Smooth muscle cell of the coronary artery (primary cell): ENCODE data around the gene ELAC1. TPM values are rescaled to one million over a fixed set of nuclear protein-coding genes. Genes with fewer than 3 reads are reported as not detected.

Experiments
- total RNA-seq: library from RNA; depleted of rRNA; stranded (reverse); fragments of >200 nt; gene quantifications from 2 replicates; pipeline ENCODE4 v1.2.3, GENCODE V29; 2014; ENCODE audit warnings: low replicate concordance

Gene ELAC1
- total RNA-seq = 2.3 and 5.8 TPM in 2 replicates

GRCh38 chr18:50967714-50968661 lies at the start of gene ELAC1:
ELAC1 (plus strand) TSS chr18:50968040; CDS start chr18:50974405, 6,365 bp downstream.

GRCh38 chr18:51029694-51030536 lies 62.1 kb downstream of the ELAC1 start, which contains the start of gene SMAD4:
SMAD4 (plus strand) TSS chr18:51030213; CDS start chr18:51047047, 16,834 bp downstream.

Other genes starting within 250 kb of the ELAC1 start
- gene MRO, start 148.0 kb upstream of the ELAC1 start, total RNA-seq = not detected in 2 replicates
- gene ME2, start 88.9 kb upstream of the ELAC1 start, total RNA-seq = 18.1 and 29.0 TPM in 2 replicates
- gene SMAD4, start 62.2 kb downstream of the ELAC1 start, total RNA-seq = 62.1 and 117 TPM in 2 replicates
- 24.2 and 29.3 TPM in 2 replicates for gene MEX3C, start 229.6 kb downstream of the ELAC1 start, total RNA-seq